GM12875 (cell line): Measurements from ENCODE around the gene MBOAT1.

Experiments
- H3K4me3 ChIP-seq: one replicate; pipeline ENCODE4 v1.5.1; 2011; ENCODE audit warnings: low read depth, low read length, control low read depth
- CTCF ChIP-seq: IDR thresholded peaks from 2 replicates; pipeline ENCODE4 v1.5.1; 2011; ENCODE audit warnings: low read depth, mild to moderate bottlenecking, control low read depth, inconsistent platforms, low read length, moderate library complexity, borderline replicate concordance; ENCODE audit not compliant: insufficient read depth

The MBOAT1 gene

DNA sequence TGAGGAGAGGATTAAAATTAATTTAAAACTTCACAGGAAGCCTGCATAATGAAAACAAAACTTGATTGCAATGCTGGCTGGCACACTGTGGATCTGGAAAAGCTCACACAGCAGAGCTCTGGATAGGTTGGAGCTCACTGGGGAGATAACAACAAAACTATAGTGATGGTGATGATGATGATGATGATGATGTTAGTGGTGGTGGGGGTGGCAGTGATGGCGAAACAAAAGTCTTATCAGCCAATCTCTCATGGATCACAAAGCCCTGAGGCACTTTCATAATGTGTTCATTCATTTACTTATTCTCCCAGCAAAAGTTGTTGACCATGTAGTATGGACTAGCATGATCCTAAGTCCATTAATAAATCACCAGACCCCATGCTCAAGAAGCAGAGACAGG is 152.0 kb downstream of the MBOAT1 start:
- TF ChIP-seq CTCF = no peak
- H3K4me3 ChIP-seq = no peak overlapping the region

- H3K4me3 ChIP-seq = no peak overlapping the region
- no peak for TF ChIP-seq CTCF
Measured at GRCh38 chr6:20058912-20059311, 153.4 kb downstream of the MBOAT1 start.

DNA sequence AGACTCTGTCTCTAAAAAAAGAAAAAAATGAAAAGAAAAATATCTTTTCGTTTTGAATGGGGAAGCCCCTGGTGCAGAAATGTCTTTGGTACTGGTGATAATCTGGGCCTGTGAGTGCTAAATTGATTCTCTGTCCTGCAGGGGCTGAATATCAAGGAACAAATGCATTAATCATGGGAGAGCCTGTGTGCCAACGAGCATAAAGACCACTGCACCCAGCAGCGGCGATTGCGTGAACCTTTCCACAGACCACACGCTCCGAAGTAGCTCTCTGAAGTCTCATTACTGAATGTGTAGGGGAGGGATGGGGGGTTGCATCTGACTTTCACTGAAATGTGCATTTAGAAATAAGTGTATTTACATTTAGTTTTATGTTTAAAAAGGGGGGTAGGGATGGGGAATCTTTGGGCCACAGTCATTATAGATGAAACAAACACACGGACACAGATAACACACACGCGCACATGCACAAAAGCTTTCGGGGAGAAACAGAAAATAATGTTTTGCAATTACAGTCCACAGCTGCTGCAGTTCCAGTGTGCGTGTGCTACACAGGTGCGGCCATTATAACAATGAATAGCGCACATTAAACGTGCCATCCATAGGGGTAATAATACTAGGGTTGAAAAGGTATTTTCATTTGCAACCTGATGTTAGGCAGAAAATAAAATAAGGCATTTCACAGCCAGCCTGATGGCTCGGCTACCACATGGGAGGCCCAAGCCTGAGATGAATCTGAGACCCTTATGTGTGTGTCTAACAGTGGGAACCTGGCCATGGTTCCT is 154.0 kb downstream of the MBOAT1 start:
- H3K4me3 ChIP-seq = no peak overlapping the region
- no peak for TF ChIP-seq CTCF

- peak; percentile 23; the same call in 1 of the 2 replicates for TF ChIP-seq CTCF
Measured at GRCh38 chr6:20056350-20056992, 155.8 kb downstream of the MBOAT1 start.

GRCh38 chr6:20055916-20056315 is 156.4 kb downstream of the MBOAT1 start:
- no peak for TF ChIP-seq CTCF
- H3K4me3 ChIP-seq = no peak overlapping the region

More at GRCh38 chr6:20056350-20056992, 155.8 kb downstream of the MBOAT1 start:
- no peak overlapping the region for H3K4me3 ChIP-seq
